ENCODE results near the gene METTL25B. TPM values are rescaled to one million over a fixed set of nuclear protein-coding genes. Genes with fewer than 3 reads are reported as not detected.

The METTL25B gene
- total and polyA plus RNA-seq, 2 of the 13 experiments (the other 11 are each of a cell fraction or from before 2014, with no cell fraction given): 11.9 to 24.0 TPM

- peak; percentile 30; the same call in 1 of the 2 replicates for TF ChIP-seq KLF6 (CRISPR knock-in tag; IDR thresholded peaks at IDR 0.05)
- no peak for TF ChIP-seq CBX1 (IDR thresholded peaks at IDR 0.05; ENCODE audit: low read depth)
- TF ChIP-seq ZNF317 (CRISPR knock-in tag; IDR thresholded peaks at IDR 0.05): no peak
- TF ChIP-seq MXD4 (CRISPR knock-in tag; IDR thresholded peaks at IDR 0.05): no peak
- TF ChIP-seq ZZZ3 (CRISPR knock-in tag; IDR thresholded peaks at IDR 0.05; ENCODE audit: borderline replicate concordance): no peak
- no peak for TF ChIP-seq DPF2 (CRISPR knock-in tag; IDR thresholded peaks at IDR 0.05; ENCODE audit: borderline replicate concordance, low read depth)
- no peak for TF ChIP-seq ZIK1 (CRISPR knock-in tag; IDR thresholded peaks at IDR 0.05; ENCODE audit: borderline replicate concordance, low read depth)
- TF ChIP-seq, protein P1, sequence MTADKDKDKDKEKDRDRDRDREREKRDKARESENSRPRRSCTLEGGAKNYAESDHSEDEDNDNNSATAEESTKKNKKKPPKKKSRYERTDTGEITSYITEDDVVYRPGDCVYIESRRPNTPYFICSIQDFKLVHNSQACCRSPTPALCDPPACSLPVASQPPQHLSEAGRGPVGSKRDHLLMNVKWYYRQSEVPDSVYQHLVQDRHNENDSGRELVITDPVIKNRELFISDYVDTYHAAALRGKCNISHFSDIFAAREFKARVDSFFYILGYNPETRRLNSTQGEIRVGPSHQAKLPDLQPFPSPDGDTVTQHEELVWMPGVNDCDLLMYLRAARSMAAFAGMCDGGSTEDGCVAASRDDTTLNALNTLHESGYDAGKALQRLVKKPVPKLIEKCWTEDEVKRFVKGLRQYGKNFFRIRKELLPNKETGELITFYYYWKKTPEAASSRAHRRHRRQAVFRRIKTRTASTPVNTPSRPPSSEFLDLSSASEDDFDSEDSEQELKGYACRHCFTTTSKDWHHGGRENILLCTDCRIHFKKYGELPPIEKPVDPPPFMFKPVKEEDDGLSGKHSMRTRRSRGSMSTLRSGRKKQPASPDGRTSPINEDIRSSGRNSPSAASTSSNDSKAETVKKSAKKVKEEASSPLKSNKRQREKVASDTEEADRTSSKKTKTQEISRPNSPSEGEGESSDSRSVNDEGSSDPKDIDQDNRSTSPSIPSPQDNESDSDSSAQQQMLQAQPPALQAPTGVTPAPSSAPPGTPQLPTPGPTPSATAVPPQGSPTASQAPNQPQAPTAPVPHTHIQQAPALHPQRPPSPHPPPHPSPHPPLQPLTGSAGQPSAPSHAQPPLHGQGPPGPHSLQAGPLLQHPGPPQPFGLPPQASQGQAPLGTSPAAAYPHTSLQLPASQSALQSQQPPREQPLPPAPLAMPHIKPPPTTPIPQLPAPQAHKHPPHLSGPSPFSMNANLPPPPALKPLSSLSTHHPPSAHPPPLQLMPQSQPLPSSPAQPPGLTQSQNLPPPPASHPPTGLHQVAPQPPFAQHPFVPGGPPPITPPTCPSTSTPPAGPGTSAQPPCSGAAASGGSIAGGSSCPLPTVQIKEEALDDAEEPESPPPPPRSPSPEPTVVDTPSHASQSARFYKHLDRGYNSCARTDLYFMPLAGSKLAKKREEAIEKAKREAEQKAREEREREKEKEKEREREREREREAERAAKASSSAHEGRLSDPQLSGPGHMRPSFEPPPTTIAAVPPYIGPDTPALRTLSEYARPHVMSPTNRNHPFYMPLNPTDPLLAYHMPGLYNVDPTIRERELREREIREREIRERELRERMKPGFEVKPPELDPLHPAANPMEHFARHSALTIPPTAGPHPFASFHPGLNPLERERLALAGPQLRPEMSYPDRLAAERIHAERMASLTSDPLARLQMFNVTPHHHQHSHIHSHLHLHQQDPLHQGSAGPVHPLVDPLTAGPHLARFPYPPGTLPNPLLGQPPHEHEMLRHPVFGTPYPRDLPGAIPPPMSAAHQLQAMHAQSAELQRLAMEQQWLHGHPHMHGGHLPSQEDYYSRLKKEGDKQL (CRISPR knock-in tag; IDR thresholded peaks at IDR 0.05; ENCODE audit: low read depth): 0 out of 2 replicates have a peak, but pooled peaks have one; percentile 7
- no peak for TF ChIP-seq ATF7-NPFF (CRISPR knock-in tag; IDR thresholded peaks at IDR 0.05; ENCODE audit: low read depth)
- no peak for TF ChIP-seq EZH2 (conservative IDR thresholded peaks at IDR 0.05; ENCODE audit: low read depth, low read length)
- TF ChIP-seq, protein P2, sequence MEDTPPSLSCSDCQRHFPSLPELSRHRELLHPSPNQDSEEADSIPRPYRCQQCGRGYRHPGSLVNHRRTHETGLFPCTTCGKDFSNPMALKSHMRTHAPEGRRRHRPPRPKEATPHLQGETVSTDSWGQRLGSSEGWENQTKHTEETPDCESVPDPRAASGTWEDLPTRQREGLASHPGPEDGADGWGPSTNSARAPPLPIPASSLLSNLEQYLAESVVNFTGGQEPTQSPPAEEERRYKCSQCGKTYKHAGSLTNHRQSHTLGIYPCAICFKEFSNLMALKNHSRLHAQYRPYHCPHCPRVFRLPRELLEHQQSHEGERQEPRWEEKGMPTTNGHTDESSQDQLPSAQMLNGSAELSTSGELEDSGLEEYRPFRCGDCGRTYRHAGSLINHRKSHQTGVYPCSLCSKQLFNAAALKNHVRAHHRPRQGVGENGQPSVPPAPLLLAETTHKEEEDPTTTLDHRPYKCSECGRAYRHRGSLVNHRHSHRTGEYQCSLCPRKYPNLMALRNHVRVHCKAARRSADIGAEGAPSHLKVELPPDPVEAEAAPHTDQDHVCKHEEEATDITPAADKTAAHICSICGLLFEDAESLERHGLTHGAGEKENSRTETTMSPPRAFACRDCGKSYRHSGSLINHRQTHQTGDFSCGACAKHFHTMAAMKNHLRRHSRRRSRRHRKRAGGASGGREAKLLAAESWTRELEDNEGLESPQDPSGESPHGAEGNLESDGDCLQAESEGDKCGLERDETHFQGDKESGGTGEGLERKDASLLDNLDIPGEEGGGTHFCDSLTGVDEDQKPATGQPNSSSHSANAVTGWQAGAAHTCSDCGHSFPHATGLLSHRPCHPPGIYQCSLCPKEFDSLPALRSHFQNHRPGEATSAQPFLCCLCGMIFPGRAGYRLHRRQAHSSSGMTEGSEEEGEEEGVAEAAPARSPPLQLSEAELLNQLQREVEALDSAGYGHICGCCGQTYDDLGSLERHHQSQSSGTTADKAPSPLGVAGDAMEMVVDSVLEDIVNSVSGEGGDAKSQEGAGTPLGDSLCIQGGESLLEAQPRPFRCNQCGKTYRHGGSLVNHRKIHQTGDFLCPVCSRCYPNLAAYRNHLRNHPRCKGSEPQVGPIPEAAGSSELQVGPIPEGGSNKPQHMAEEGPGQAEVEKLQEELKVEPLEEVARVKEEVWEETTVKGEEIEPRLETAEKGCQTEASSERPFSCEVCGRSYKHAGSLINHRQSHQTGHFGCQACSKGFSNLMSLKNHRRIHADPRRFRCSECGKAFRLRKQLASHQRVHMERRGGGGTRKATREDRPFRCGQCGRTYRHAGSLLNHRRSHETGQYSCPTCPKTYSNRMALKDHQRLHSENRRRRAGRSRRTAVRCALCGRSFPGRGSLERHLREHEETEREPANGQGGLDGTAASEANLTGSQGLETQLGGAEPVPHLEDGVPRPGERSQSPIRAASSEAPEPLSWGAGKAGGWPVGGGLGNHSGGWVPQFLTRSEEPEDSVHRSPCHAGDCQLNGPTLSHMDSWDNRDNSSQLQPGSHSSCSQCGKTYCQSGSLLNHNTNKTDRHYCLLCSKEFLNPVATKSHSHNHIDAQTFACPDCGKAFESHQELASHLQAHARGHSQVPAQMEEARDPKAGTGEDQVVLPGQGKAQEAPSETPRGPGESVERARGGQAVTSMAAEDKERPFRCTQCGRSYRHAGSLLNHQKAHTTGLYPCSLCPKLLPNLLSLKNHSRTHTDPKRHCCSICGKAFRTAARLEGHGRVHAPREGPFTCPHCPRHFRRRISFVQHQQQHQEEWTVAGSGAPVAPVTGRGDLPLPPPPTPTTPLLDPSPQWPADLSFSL (CRISPR knock-in tag; IDR thresholded peaks at IDR 0.05): no peak
- TF ChIP-seq ZSCAN29 (CRISPR knock-in tag; conservative IDR thresholded peaks at IDR 0.05): no peak
- TF ChIP-seq JUN (CRISPR knock-in tag; IDR thresholded peaks at IDR 0.05): no peak
- TF ChIP-seq IRF2 (CRISPR knock-in tag; IDR thresholded peaks at IDR 0.05): 0 out of 2 replicates have a peak, but pooled peaks have one; percentile 35
- no peak for TF ChIP-seq SP140L (CRISPR knock-in tag; IDR thresholded peaks at IDR 0.05; ENCODE audit: borderline replicate concordance)
- TF ChIP-seq, protein P3, sequence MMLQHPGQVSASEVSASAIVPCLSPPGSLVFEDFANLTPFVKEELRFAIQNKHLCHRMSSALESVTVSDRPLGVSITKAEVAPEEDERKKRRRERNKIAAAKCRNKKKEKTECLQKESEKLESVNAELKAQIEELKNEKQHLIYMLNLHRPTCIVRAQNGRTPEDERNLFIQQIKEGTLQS (CRISPR knock-in tag; IDR thresholded peaks at IDR 0.05): peak; percentile 65
- peak; percentile 24; the same call in 1 of the 2 replicates for TF ChIP-seq HMG20B (CRISPR knock-in tag; conservative IDR thresholded peaks at IDR 0.05)
Observed at GRCh38 chr1:156746728-156747631, 18.7 kb downstream of the METTL25B start (continued).

Data from HepG2 (cell line).